ENCODE data around the gene GFOD2.

The GFOD2 gene

GRCh38 chr16:67760206-67760955 is 41.3 kb upstream of the GFOD2 start:
- Histone ChIP-seq H2BK5ac (ENCODE audit: low read depth, low read length, poor library complexity) (no peak overlapping the region), H3K4me1 (ENCODE audit: control insufficient read depth in 1 of 2, insufficient read depth in 2 of 2, low read length in 2 of 2) (no peaks in the 10 kb centered on the region), H3K27me3 (ENCODE audit: insufficient read depth, low read length) (no peaks in the 10 kb centered on the region), H3K9ac (ENCODE audit: low read length) (no peak overlapping the region), H3K9me3 (ENCODE audit: insufficient read depth, low read depth, low read length) (no peaks in the 10 kb centered on the region), H3K14ac (ENCODE audit: low read length) (no peak overlapping the region), H3K4me3 (ENCODE audit: low read depth, low read length) (no peak overlapping the region), H2BK120ac (ENCODE audit: insufficient read depth, low read length, poor library complexity) (no peak overlapping the region), H4K12ac (ENCODE audit: low read depth, low read length) (no peak overlapping the region), H3K18ac (ENCODE audit: low read length) (no peak overlapping the region), H2AFZ (ENCODE audit: insufficient read depth, low read length, poor library complexity) (no peak overlapping the region), H3K79me1 (ENCODE audit: low read length) (no peaks in the 10 kb centered on the region), H4K8ac (ENCODE audit: low read depth, low read length) (no peak overlapping the region), H2BK12ac (ENCODE audit: low read length) (no peak overlapping the region), H4K91ac (ENCODE audit: low read depth, low read length) (no peak overlapping the region), H2AK5ac (ENCODE audit: low read length) (no peak overlapping the region), H3K4ac (ENCODE audit: low read depth, low read length) (no peak overlapping the region), H3K27ac (ENCODE audit: low read depth, low read length) (no peak overlapping the region), H3K36me3 (ENCODE audit: control insufficient read depth in 1 of 2, insufficient read depth in 2 of 2, low read length in 2 of 2) (peaks cover 13 to 24% of the 10 kb centered on the region in 2 experiments), H3K79me2 (ENCODE audit: control insufficient read depth, insufficient read depth, low read length, poor library complexity) (no peaks in the 10 kb centered on the region), H3K4me2 (ENCODE audit: low read length) (no peak overlapping the region), H3K23ac (ENCODE audit: low read length) (no peak overlapping the region)
- no CpG with 5 or more reads among the region's 8 CpGs for WGBS (ENCODE audit: extremely low coverage, insufficient coverage, insufficient read length)
- no peak for DNase-seq

- Histone ChIP-seq H3K79me1 (ENCODE audit: low read length) (no peaks in the 10 kb centered on the region), H3K27me3 (ENCODE audit: insufficient read depth, low read length) (no peaks in the 10 kb centered on the region), H2BK5ac (ENCODE audit: low read depth, low read length, poor library complexity) (no peak overlapping the region), H3K9ac (ENCODE audit: low read length) (no peak overlapping the region), H4K12ac (ENCODE audit: low read depth, low read length) (no peak overlapping the region), H2BK12ac (ENCODE audit: low read length) (no peak overlapping the region), H3K4me1 (ENCODE audit: control insufficient read depth in 1 of 2, insufficient read depth in 2 of 2, low read length in 2 of 2) (peaks cover 0 to 2% of the 10 kb centered on the region in 2 experiments), H3K4me2 (ENCODE audit: low read length) (no peak overlapping the region), H3K9me3 (ENCODE audit: insufficient read depth, low read depth, low read length) (no peaks in the 10 kb centered on the region), H3K4me3 (ENCODE audit: low read depth, low read length) (no peak overlapping the region), H2AFZ (ENCODE audit: insufficient read depth, low read length, poor library complexity) (no peak overlapping the region), H4K91ac (ENCODE audit: low read depth, low read length) (no peak overlapping the region), H3K79me2 (ENCODE audit: control insufficient read depth, insufficient read depth, low read length, poor library complexity) (no peaks in the 10 kb centered on the region), H3K27ac (ENCODE audit: low read depth, low read length) (no peak overlapping the region), H3K23ac (ENCODE audit: low read length) (no peak overlapping the region), H3K36me3 (ENCODE audit: control insufficient read depth in 1 of 2, insufficient read depth in 2 of 2, low read length in 2 of 2) (peaks cover 13 to 24% of the 10 kb centered on the region in 2 experiments), H4K8ac (ENCODE audit: low read depth, low read length) (no peak overlapping the region), H3K18ac (ENCODE audit: low read length) (no peak overlapping the region), H2AK5ac (ENCODE audit: low read length) (no peak overlapping the region), H2BK120ac (ENCODE audit: insufficient read depth, low read length, poor library complexity) (no peak overlapping the region), H3K4ac (ENCODE audit: low read depth, low read length) (no peak overlapping the region), H3K14ac (ENCODE audit: low read length) (no peak overlapping the region)
- DNase-seq, result no peak
- WGBS (ENCODE audit: extremely low coverage, insufficient coverage, insufficient read length), result no CpG with 5 or more reads among the region's 7 CpGs
Measured at GRCh38 chr16:67758966-67759365, 39.9 kb upstream of the GFOD2 start.

DNA sequence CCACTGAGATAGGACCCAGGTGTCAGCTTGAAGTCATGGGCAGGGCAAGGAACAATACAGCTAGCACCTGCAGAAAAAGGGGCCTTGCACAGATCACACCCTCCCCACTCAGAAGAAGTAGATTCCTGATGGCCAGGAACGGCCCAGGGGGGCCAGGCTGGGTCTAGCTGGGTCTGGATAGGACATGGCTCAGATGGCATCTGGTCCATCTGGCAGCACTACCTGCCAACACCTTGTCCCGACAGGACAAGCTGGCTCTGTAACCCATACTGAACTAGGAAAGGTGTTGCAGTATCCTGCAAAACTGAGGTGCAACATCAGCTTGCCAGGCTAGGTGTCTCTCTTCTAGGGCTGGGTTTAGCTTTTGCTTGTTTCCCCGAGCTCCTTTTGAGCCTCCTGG is 38.9 kb upstream of the GFOD2 start:
- H2BK5ac ChIP-seq (ENCODE audit: low read depth, low read length, poor library complexity), result no peak overlapping the region
- H3K79me1 ChIP-seq (ENCODE audit: low read length), result no peaks in the 10 kb centered on the region
- no peak overlapping the region for H3K23ac ChIP-seq (ENCODE audit: low read length)
- no peaks in the 10 kb centered on the region for H3K79me2 ChIP-seq (ENCODE audit: control insufficient read depth, insufficient read depth, low read length, poor library complexity)
- no peak overlapping the region for H3K4me3 ChIP-seq (ENCODE audit: low read depth, low read length)
- H3K36me3 ChIP-seq (ENCODE audit: control insufficient read depth in 1 of 2, insufficient read depth in 2 of 2, low read length in 2 of 2), result peaks cover 8 to 24% of the 10 kb centered on the region in 2 experiments
- H3K14ac ChIP-seq (ENCODE audit: low read length), result no peak overlapping the region
- no peak overlapping the region for H2AFZ ChIP-seq (ENCODE audit: insufficient read depth, low read length, poor library complexity)
- WGBS (ENCODE audit: extremely low coverage, insufficient coverage, insufficient read length), result no CpG with 5 or more reads among the region's 3 CpGs
- no peak overlapping the region for H3K4ac ChIP-seq (ENCODE audit: low read depth, low read length)
- no peak overlapping the region for H2BK120ac ChIP-seq (ENCODE audit: insufficient read depth, low read length, poor library complexity)
- H3K9me3 ChIP-seq (ENCODE audit: insufficient read depth, low read depth, low read length), result no peaks in the 10 kb centered on the region
- no peak overlapping the region for H4K12ac ChIP-seq (ENCODE audit: low read depth, low read length)
- H2BK12ac ChIP-seq (ENCODE audit: low read length), result no peak overlapping the region
- no peak overlapping the region for H3K18ac ChIP-seq (ENCODE audit: low read length)
- H3K27me3 ChIP-seq (ENCODE audit: insufficient read depth, low read length), result no peaks in the 10 kb centered on the region
- H4K91ac ChIP-seq (ENCODE audit: low read depth, low read length), result no peak overlapping the region
- H3K4me1 ChIP-seq (ENCODE audit: control insufficient read depth in 1 of 2, insufficient read depth in 2 of 2, low read length in 2 of 2), result peaks cover 0 to 2% of the 10 kb centered on the region in 2 experiments
- H3K9ac ChIP-seq (ENCODE audit: low read length), result no peak overlapping the region
- no peak overlapping the region for H4K8ac ChIP-seq (ENCODE audit: low read depth, low read length)
- H3K4me2 ChIP-seq (ENCODE audit: low read length), result no peak overlapping the region
- no peak overlapping the region for H3K27ac ChIP-seq (ENCODE audit: low read depth, low read length)
- no peak overlapping the region for H2AK5ac ChIP-seq (ENCODE audit: low read length)
- no peak for DNase-seq

DNA sequence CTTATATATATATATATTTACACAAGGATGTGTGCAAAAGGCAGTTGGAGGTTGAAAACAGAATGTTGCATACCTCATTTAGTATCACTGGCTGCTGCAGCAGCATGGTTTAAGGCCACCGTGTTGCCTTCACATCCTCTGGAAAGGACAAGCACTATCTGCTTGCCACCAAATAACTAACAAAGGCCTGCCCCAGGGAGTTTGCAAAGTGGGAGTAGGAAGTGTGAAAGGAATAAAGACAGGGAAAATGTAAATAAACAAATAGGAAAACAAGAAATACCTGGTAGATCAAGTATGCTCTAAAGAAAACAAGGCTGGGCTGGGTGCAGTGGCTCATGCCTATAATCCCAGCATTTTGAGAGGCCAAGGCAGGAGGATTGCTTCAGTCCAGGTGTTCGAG is 33.5 kb upstream of the GFOD2 start:
- Histone ChIP-seq H3K18ac (ENCODE audit: low read length) (no peak overlapping the region), H2BK5ac (ENCODE audit: low read depth, low read length, poor library complexity) (no peak overlapping the region), H3K4me2 (ENCODE audit: low read length) (no peak overlapping the region), H4K91ac (ENCODE audit: low read depth, low read length) (no peak overlapping the region), H3K27ac (ENCODE audit: low read depth, low read length) (no peak overlapping the region), H3K23ac (ENCODE audit: low read length) (no peak overlapping the region), H3K4me1 (ENCODE audit: control insufficient read depth in 1 of 2, insufficient read depth in 2 of 2, low read length in 2 of 2) (peaks cover 0 to 2% of the 10 kb centered on the region in 2 experiments), H3K14ac (ENCODE audit: low read length) (no peak overlapping the region), H4K8ac (ENCODE audit: low read depth, low read length) (no peak overlapping the region), H2AFZ (ENCODE audit: insufficient read depth, low read length, poor library complexity) (no peak overlapping the region), H3K9ac (ENCODE audit: low read length) (no peak overlapping the region), H3K4ac (ENCODE audit: low read depth, low read length) (no peak overlapping the region), H2BK120ac (ENCODE audit: insufficient read depth, low read length, poor library complexity) (no peak overlapping the region), H3K79me2 (ENCODE audit: control insufficient read depth, insufficient read depth, low read length, poor library complexity) (no peaks in the 10 kb centered on the region), H3K36me3 (ENCODE audit: control insufficient read depth in 1 of 2, insufficient read depth in 2 of 2, low read length in 2 of 2) (peaks cover 0 to 7% of the 10 kb centered on the region in 2 experiments), H2AK5ac (ENCODE audit: low read length) (no peak overlapping the region), H3K9me3 (ENCODE audit: insufficient read depth, low read depth, low read length) (peaks cover 2% of the 10 kb centered on the region), H3K79me1 (ENCODE audit: low read length) (no peaks in the 10 kb centered on the region), H4K12ac (ENCODE audit: low read depth, low read length) (no peak overlapping the region), H2BK12ac (ENCODE audit: low read length) (no peak overlapping the region), H3K4me3 (ENCODE audit: low read depth, low read length) (no peak overlapping the region), H3K27me3 (ENCODE audit: insufficient read depth, low read length) (no peaks in the 10 kb centered on the region)
- DNase-seq, result no peak
- no CpG with 5 or more reads among the region's 2 CpGs for WGBS (ENCODE audit: extremely low coverage, insufficient coverage, insufficient read length)
